GM21786 (cell line): ENCODE measurements around the gene PCBP1.
"Not testable (repeated sequence)": the region's sequence is repeated elsewhere in the genome, so short reads cannot be mapped to it uniquely, and the experiment has no call there.

Experiments
- ATAC-seq: cut with Tn5 transposase; IDR thresholded peaks from one replicate; pipeline ENCODE4 v1.9.1; 2021; ENCODE audit not compliant: unreplicated experiment

Gene PCBP1

DNA sequence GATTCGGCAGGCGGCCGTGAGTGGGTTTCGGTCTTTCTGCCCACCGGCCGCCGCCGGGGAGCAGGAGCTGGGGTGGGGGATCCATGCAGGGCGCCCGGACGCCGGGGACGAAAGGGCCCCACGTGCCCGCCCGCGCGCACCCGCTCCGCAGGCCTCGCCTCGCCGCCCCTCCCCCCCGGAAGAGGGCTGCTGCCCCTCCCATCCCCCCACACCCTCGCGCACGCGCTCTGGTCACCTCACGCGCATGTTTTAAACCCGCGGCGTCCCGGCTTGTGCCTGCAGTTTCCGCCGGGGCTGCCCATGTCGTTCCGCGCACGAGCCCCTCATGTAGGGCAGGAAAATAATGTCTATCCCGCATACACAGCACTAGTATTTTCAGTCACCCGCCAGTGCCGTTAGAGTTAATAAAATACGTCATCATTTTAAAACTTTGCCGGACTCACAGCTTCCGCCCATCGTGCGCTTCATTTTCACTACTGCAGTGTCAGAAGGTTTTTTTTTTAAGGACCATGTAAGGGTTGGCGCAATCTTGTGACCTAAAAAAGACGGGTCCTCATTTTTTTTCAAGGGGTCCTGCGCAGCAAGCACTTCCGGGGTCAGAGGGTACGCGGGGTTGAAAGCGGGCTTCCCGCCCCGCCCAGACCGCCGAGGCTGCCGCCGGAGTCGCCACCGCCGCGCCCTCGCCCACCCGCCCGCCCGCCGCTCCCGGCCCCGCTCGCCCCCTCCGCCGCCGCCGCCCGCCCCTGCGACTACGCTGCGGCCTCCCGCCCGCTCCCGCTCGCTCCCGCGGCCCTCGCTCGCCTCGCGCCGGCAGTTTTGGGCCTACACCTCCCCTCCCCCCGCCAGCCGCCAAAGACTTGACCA, at the start of gene PCBP1:
TSS of gene PCBP1 (plus strand) at position 640 of the 864 bp plus-strand sequence. CDS start 267 bp downstream, outside the sequence.
- ATAC-seq, result peak; percentile 17

DNA sequence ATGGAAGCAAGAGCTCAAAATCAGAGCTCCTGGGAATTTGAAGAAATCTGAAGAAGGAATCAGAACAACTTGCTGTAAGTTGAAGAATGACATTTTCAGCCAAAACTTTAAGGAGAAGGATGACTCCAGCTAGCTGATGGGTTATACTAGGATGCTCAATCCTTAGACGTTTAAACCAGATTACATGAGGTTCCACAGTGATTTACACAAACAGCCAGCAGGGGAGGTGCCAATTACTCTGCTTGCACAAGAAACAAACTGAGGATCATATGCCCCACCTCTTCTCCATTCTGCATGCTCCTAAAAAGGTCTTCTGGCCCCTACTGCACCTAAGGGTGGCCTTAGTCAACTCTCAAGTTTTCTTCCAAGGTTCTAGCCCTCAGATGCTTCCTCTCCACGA, 47.9 kb upstream of the PCBP1 start:
- no peak for ATAC-seq

DNA sequence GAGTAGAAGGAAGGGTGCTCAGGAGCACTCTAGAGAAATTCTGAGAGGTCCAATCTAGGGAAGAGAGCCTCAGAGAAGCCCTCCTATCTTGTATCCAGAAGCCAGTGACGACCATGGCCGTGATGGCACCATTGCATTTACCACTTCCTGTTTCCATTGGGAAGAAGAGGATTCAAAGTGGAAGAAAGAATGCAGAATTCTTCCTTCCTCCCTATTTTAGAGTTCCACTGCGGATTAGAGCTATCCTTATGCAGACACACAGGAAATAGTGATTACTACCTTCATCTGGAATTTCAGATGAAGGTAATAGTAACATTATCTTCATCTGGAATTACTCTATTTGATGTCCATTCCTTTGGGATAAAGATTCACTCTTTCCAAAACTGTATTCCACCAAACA, 45.6 kb upstream of the PCBP1 start:
- no peak for ATAC-seq

DNA sequence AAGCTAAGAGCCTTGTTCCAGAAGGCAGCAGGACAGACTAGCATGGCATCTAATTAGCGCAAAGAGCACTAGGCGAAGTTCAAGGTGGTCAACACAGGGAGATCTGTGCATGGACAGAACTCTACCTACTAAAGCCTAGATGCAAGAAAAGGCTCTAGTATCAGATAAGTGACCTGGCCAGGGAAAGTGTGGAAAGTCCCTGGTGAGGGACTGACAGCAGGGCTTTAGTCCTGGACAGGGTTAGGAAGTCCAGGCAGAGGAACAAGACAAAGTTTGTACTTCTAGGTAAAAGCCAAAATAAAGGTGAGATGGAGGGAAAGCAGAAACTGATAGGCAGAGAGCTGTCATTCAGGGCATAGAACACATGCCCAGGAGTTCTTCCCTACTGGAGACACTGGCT, 45.0 kb upstream of the PCBP1 start:
- ATAC-seq, result no peak

DNA sequence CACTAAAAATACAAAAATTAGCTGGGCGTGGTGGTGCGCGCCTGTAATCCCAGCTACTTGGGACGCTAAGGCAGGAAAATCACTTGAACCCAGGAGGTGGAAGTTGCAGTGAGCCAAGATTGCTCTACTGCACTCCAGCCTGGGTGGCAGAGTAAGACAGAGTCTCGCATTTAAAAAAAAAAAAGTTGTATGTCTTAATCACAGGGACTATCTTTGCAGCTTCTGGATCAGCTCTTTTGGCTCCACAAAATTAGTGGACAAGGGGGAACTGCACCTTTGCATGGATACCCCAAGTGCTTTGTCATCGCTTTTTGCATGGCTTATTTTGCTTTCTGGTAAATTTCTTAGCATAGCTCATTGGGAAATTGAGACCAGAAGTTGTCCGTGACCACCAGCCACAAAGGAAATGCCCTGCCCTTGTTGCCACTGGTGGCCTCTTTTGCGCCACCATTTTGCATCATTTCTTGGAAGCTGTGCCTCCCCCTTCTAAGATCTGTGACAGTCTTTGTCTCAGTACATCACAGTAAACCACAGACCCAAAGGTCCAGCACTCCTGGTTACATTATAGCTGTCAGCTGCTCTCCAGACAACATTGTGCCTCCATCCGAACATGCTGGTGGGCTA, 43.9 kb upstream of the PCBP1 start:
- ATAC-seq, result no peak

DNA sequence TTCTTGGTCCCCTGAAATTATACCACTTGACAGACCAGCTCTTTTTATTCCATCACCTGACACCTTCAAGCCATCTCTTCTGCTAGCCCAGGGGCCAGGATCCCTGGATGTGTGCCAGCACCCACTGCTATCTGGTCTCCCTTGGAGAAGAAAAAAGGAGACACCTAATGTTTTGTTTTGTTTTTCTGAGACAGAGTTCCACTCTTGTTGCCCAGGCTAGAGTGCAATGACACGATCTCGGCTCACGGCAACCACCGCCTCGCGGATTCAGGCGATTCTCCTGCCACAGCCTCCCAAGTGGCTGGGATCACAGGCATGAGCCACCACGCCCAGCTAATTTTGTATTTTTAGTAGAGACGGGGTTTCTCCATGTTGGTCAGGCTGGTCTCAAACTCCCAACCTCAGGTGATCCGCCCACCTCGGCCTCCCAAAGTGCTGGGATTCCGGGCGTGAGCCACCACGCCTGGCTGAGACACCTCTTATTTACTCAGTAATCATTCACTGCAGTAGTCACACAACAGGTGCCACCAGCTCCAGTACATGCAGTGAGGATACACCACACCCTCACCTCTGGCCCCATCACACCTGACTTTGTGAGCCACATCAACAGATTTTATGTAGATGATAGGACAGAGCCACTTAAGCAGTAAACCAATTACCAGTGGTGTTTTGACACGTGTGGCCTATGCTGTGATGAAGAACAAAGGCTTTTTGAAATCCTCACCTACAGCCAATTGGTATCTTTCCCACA, 42.8 kb upstream of the PCBP1 start:
- ATAC-seq, result no peak

DNA sequence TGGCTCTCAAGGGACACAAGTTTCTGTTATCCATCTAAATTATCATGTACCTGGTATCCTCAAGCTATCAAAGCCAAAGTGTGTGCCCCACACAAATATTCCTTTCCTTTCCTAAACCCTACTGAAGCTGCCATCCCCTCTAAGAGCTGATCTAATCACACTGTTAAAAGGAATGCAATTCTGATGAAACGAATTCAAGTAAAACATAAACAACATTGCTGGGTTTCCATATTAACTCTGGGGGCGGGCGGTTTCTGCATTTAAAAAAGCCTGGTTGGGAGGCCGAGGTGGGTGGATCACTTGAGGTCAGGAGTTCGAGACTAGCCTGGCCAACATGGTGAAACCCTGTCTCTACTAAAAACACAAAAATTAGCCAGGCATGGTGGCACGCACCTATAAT, 41.9 kb upstream of the PCBP1 start:
- no peak for ATAC-seq

DNA sequence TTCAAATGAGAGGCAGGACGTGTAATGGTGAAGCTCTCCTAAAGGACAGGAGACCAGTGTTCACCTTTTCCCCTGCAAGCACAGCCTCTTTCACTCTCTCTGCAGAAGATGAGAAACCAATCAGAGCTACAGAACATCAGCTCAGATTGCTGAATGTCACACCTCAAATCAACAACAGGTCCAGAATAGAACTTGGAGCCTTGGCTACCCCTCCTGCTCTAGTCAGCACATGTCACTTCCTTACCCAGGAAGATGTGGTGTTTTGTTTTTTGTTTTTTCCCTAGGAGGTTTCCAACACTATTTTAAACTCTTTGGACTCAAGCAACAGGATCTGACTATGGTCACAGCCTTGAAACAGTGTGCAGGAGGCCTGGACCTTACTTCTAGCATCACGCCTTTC, 41.3 kb upstream of the PCBP1 start:
- ATAC-seq, result no peak

DNA sequence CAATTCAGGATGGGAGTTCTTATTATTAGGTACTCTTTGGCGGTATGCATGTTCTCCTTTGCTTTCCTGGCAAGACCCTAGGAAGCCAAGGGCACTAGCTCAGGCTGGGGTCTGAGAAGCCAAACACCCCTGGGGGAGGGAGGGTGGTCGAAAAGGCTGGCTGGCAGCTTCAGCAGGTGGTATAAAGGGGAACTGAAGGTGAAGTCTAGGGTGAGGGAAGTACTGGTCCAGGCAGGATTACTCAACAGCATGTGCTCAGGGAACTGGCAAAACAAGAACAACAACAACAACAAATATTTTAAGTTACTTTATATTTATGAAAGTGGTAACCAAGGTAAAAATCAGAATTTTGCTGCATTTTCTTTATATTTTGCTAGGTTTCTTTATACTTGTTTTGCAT, 40.7 kb upstream of the PCBP1 start:
- no peak for ATAC-seq

DNA sequence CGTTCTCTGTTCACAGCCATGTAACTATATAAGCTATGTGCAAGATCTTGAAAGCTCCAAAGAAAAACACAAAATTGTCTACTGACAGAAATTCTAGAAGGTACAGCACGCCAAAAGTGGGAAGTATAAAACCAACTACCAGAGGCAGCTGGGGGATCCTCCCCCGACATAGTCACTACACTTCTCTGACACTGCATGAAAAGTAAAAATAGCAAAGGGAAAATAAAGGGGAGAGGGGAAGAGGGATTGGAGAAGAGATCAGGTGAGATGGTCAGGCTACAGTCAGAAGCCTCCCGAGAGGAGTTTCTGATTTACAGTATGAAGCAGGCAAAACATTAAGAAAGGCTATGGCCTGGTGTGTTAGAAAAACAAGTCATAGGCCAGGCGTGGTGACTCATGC, 39.8 kb upstream of the PCBP1 start:
- ATAC-seq, result no peak

DNA sequence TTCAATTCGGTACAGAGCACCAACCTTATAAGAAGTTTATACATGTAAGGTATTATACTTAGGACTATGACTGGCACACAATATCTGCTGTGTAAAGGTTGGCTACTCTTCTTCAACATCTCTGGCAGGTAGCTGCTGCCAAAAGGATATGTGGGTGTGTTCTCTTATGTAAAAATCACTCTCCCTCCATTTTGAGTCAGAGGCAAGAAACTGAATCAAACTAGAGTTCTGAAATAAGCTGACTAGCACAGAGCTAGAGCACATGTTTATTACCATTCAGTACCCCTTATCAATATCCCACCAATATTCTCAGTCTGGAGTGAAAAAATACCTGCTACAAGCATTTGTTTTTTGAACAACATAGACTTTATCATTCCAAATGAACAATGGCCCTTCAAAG, 38.0 kb upstream of the PCBP1 start:
- no peak for ATAC-seq

DNA sequence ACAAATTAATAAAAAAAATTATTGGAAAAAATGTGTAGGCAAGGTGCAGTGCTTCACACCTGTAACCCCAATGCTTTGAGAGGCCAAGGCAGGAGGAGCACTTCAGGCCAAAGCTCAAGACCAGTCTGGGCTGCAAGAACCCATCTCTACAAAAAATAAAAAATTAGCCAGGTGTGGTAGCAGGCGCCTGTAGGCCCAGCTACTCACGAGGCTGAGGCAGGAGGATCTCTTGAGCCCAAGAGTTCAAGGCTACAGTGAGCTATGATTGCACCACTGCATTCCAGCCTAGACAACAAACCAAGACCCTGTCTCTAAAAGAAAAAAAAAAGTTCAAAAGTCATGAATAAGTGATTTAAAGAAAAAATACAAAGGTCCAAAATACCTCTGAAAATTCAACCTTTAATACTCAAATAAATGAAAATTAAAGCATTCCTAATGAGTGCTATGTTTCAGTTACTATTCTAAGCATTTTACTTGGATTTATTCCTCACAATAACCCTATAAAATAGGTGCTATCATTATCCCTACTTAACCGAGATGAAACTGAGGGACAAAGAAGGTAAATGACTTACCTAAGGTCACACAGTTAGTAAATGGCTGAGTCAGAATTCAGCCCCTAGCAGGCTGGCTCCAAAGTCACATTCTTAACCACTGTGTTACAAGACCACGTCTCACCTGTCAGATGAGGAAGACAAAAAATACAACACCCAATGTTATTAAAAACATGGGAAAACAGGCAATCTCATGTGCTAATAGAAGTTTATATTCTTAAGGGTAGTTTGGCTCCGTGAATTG, 36.4 kb upstream of the PCBP1 start:
- no peak for ATAC-seq

DNA sequence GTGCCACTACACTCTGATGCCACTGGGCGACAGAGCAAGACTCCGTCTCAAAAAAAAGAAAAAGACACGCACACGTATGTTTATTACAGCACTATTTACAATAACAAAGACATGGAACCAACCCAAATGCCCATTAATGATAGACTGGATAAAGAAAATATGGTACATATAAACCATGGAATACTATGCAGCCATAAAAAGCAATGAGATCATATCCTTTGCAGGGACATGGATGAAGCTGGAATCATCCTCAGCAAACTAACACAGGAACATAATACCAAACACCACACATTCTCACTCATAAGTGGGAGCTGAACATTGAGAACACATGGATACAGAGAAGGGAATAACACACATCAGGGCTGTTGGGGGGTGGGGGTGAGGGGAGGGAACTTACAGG, 32.0 kb upstream of the PCBP1 start:
- ATAC-seq, result not testable (repeated sequence)

DNA sequence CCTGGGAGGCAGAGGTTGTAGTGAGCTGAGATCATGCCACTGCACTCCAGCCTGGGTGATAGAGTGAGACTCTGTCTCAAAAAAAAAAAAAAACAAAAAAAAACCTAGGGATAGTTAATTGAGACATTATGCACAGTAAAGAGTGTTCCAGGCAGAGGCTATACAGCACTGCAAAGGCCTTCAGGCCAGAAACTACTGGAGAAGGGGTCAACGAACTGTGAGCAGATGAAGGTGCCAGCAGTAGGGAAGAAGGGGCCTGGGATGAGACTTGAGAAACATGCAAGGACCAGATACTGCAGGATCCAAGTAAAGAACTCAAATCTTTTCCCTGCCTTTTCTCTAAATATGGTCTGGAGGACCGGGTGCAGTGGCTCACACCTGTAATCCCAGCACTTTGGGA, 26.0 kb upstream of the PCBP1 start:
- ATAC-seq, result no peak

DNA sequence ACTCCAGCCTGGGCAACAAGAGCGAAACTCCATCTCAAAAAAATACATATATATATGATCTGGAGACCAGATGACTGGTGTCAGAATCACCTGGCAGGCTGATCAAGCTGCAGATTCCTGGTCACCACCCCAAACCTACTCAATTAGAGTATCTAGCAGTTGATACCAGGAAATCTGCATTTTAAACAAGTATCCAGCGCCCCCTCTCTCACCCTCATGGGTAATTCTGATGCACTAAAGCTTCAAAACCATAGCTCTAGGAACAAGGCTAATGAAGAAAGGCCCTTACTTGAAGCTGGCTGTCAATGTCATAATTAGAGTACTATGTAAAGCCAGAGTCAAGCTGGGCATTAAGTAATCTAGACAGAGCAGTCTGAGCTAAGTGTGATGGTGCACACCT, 25.0 kb upstream of the PCBP1 start:
- no peak for ATAC-seq

DNA sequence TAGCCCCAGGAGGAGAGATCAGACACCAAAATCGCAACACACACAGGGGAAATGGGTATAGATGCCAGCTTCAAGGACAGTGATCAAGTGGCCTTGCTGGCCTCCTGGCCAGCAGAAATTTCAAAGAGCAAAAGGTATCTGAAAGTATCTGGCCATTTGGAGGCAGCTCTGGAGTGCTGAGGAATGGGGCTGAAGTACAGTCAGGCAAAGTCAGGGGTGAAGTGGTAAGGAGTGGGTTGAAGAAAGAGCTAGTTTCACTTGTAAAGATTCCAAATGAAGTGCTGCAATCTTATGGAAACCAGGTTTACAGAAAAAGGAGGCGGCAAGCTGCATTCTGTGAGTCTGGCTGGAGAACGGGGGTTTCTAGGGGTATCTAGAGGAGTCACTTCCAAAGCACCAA, 19.2 kb upstream of the PCBP1 start:
- ATAC-seq, result no peak

DNA sequence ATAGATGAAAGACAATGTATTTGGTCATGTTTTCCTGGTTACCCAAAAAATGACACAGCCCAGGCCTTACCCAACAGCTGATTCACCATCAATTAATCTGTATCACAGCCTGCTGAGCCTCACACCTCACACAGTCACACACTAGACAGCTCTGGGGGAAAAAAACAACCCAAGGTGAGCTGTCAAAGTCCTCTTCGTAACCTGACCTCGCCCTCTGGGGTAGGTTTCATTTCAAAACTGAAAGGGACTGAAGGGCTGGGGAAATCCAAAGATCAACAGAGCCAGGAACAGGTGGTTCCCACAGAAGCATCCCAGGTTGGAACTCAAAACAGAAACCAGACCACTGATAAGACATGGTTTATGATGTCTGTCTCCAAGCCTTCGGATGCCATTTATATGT, 18.2 kb upstream of the PCBP1 start:
- peak; percentile 87 for ATAC-seq

DNA sequence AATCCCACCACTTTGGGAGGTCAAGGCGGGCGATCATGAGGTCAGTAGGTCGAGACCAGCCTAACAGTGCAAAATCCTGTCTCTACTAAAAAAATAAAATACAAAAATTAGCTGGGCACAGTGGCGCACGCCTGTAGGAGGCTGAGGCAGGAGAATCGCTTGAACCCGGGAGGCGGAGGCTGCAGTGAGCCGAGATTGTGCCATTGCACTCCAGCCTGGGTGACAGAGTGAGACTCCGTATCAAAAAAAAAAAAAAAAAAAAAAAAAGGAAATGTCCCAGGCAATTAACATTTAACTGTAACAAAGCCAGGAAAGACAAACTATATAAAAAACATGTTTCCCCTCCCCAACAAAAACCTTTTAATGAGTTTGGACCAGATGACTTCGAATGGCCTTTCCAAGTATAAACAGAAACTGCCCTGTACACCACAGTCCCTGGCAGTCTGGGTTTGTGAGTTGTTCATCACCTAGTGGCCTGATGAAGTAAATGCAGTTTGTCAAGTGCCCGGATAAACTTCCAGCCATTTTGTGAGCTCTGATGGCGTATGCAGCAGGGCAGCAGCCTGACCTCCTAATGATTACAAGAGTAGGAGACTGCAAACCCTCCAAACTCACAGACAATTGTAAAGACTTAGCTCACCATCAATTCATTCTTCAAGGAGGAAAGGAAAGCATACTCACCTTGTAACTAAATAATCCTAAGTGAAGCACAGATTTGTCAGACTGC, 16.6 kb upstream of the PCBP1 start:
- peak; percentile 74 for ATAC-seq

DNA sequence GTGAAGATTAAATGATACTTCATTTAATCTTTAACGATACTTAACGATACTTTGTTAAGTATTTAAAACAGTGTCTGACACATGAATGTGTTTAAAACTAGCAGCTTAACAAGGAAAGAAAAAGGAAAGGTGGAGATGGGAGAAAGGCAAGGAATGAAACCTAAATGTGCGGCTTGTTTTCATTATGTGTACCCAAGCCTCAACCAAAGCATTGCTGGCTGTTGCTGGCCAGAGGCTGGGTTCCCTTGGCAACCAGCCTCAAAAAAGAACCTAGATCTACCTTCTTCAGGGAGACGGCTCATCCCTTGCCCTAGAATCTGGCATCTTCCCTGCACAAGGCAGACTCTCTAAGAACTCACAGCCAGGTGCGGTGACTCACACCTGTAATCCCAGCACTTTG, 13.8 kb upstream of the PCBP1 start:
- no peak for ATAC-seq

DNA sequence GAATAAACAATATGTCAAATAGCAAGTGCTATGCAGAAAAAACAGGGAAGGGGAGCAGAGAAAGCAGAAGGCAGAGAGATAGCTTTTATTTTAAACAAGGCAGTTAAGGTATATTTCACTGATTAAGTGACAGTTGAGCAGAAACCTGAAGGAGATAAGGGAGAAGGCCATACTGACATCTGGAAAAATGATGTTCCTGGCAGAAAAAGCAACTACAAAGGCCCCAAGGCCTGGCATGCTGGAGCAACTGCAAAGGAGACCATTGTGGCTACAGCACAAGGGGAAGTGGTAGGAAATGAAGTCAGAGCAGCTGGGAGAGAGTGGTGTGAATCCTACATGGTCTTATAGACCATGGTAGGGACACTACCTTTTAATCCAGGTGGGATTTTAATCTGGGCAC, 8.9 kb upstream of the PCBP1 start:
- no peak for ATAC-seq
